Kidney (tissue), 14 donors: Measurements from ENCODE around the gene P4HTM. TPM values are rescaled to one million over a fixed set of nuclear protein-coding genes. Genes with fewer than 3 reads are reported as not detected.

Experiments used
- DNase-seq, 5 donors: peaks; one replicate each; pipeline ENCODE4 v3.0.0-alpha.2; 2013 to 2020
- FAIRE-seq: peaks from 2 replicates; lab custom pipeline; 2012; peaks lifted over from hg19 to GRCh38; lab: Jason Lieb, UNC
- H3K27ac ChIP-seq, 2 donors: one replicate each; pipeline ENCODE4 v1.7.0; 2013; ENCODE audit warnings: low read depth in 2 of 2, low read length in 2 of 2, inconsistent platforms in 1 of 2
- H3K27me3 ChIP-seq: one replicate; pipeline ENCODE4 v1.7.1; 2013; ENCODE audit warnings: low read length, inconsistent platforms; ENCODE audit not compliant: control insufficient read depth, insufficient read depth
- H3K36me3 ChIP-seq, 3 donors: one replicate each; pipeline versions ENCODE4 v1.7.0 to v1.7.1; 2013; ENCODE audit warnings: low read length in 3 of 3, control low read depth in 1 of 3, inconsistent platforms in 1 of 3; ENCODE audit not compliant: insufficient read depth in 3 of 3, control insufficient read depth in 2 of 3
- H3K4me1 ChIP-seq, 3 donors: one replicate each; pipeline versions ENCODE4 v1.7.0 to v1.7.1; 2013; ENCODE audit warnings: low read length in 3 of 3, inconsistent platforms in 1 of 3, low read depth in 1 of 3; ENCODE audit not compliant: control insufficient read depth in 2 of 3, insufficient read depth in 2 of 3
- H3K4me3 ChIP-seq, 3 donors: one replicate each; pipeline versions ENCODE4 v1.7.0 to v1.8.1; 2013; ENCODE audit warnings: low read length in 3 of 3, control low read depth in 1 of 3, inconsistent platforms in 1 of 3
- H3K9ac ChIP-seq, 3 donors: one replicate each; pipeline versions ENCODE4 v1.7.0 to v1.7.1; 2013; ENCODE audit warnings: low read length in 3 of 3, control low read depth in 1 of 3, inconsistent platforms in 1 of 3
- H3K9me3 ChIP-seq, 3 donors: one replicate each; pipeline versions ENCODE4 v1.7.0 to v1.7.1; 2013; ENCODE audit warnings: low read length in 3 of 3, control low read depth in 1 of 3, inconsistent platforms in 1 of 3; ENCODE audit not compliant: control insufficient read depth in 2 of 3, insufficient read depth in 1 of 3
- intact Hi-C: fragments of 100-400 bp; cut with DNase I; formaldehyde crosslinking; loops from one replicate; pipeline ENCODE4 v1.11.1; 2022
- polyA plus RNA-seq: library from polyadenylated mRNA; stranded (reverse); fragments of 350-450 nt; fragmentation: Illumina TruSeq; extraction: RNeasy Lipid Tissue Mini Kit (QIAGEN cat#74804); gene quantifications from one replicate; pipeline ENCODE4 v1.2.3, GENCODE V29; 2014; ENCODE audit warnings: low read depth, low replicate concordance; ENCODE audit not compliant: insufficient read depth
- total RNA-seq: library from RNA; stranded (reverse); fragmentation: NEBNext Ultra II Directional; extraction: Animal tissue kit (Norgen Biotek cat#: 25700); gene quantifications from one replicate; pipeline ENCODE4 v1.2.1, GENCODE V29; 2021
- TF ChIP-seq, protein P1 (sequence below): IDR thresholded peaks from 3 replicates; pipeline ENCODE4 v1.5.1; 2012; ENCODE audit warnings: mild to moderate bottlenecking, moderate library complexity, borderline replicate concordance; ENCODE audit not compliant: insufficient read depth; ENCODE audit errors: extremely low read depth
- donor health status: control.
- donor health status: control.
- donor health status: control.
- donor health status: control.
- donor health status: control.
- donor health status: DM: yes; HTN: yes; CAD: no.
- donor health status: Normal renal cell carcinoma (clear cell type).

P4HTM gene
- total and polyA plus RNA-seq, 2 donors from 2014 or later, result 63.7 to 72.6 TPM

DNA sequence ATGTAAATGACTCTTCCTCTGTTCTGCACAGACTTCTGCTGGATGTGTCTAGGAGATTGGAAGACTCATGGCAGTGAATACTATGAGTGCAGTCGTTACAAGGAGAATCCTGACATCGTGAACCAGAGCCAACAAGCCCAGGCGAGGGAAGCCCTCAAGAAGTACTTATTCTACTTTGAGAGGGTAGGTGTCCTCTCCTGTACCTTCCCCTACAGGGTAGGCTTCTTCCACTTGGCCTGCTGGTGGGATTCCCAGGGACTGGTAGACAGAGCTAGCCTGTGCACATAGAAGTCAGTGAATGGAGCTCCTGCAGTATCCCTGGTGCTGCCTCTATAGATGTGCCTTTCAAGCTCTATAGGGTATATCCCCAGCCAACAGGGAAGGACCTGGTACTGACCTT, 10.6 kb upstream of the P4HTM start:
- intact Hi-C loops, result no loop called here
- no peaks in the 10 kb centered on the region for H3K4me1 ChIP-seq
- no peak overlapping the region for H3K9ac ChIP-seq
- TF ChIP-seq, protein P1, sequence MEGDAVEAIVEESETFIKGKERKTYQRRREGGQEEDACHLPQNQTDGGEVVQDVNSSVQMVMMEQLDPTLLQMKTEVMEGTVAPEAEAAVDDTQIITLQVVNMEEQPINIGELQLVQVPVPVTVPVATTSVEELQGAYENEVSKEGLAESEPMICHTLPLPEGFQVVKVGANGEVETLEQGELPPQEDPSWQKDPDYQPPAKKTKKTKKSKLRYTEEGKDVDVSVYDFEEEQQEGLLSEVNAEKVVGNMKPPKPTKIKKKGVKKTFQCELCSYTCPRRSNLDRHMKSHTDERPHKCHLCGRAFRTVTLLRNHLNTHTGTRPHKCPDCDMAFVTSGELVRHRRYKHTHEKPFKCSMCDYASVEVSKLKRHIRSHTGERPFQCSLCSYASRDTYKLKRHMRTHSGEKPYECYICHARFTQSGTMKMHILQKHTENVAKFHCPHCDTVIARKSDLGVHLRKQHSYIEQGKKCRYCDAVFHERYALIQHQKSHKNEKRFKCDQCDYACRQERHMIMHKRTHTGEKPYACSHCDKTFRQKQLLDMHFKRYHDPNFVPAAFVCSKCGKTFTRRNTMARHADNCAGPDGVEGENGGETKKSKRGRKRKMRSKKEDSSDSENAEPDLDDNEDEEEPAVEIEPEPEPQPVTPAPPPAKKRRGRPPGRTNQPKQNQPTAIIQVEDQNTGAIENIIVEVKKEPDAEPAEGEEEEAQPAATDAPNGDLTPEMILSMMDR, result no peak
- no peak overlapping the region for H3K27ac ChIP-seq
- H3K36me3 ChIP-seq, result peaks cover 16 to 67% (median 39%) of the 10 kb centered on the region in 3 donors
- no peaks in the 10 kb centered on the region for H3K9me3 ChIP-seq
- H3K4me3 ChIP-seq, result no peak overlapping the region
- no peak for FAIRE-seq
- H3K27me3 ChIP-seq, result no peaks in the 10 kb centered on the region
- DNase-seq, result no peak

- intact Hi-C loops, result no loop called here
- Histone ChIP-seq H3K27ac (no peak overlapping the region), H3K4me3 (no peak overlapping the region), H3K4me1 (no peaks in the 10 kb centered on the region), H3K27me3 (no peaks in the 10 kb centered on the region), H3K9ac (no peak overlapping the region), H3K9me3 (no peaks in the 10 kb centered on the region), H3K36me3 (peaks cover 13 to 65% (median 36%) of the 10 kb centered on the region in 3 donors)
- FAIRE-seq (no peak), DNase-seq (no peak)
- TF ChIP-seq, protein P1, result no peak
Measured at GRCh38 chr3:48980295-48980694, 9.7 kb upstream of the P4HTM start.

DNA sequence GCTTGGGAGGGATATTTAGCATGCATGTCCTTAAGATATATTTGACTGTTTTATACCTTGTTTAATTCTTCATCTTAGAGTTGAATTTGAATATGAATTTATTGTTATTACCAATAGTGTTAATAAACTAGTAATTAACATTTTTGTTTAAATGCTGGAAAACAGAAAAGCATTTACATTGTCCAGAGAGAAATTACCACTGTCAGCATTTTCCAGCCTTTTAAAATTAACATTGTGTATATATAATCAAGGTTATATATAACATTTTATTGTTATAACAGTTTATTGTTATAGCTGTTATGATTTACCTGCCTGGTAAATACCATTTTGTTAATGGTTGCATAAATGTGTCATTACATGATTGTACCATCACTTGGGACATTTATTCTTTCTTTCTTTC, 8.0 kb upstream of the P4HTM start:
- no peaks in the 10 kb centered on the region for H3K9me3 ChIP-seq
- TF ChIP-seq, protein P1, result no peak
- no peaks in the 10 kb centered on the region for H3K27me3 ChIP-seq
- H3K27ac ChIP-seq, result no peak overlapping the region
- DNase-seq (no peak), FAIRE-seq (no peak)
- intact Hi-C loops, result no loop called here
- H3K36me3 ChIP-seq, result peaks cover 13 to 57% (median 39%) of the 10 kb centered on the region in 3 donors
- no peak overlapping the region for H3K4me3 ChIP-seq
- H3K4me1 ChIP-seq, result no peaks in the 10 kb centered on the region
- H3K9ac ChIP-seq, result no peak overlapping the region

DNA sequence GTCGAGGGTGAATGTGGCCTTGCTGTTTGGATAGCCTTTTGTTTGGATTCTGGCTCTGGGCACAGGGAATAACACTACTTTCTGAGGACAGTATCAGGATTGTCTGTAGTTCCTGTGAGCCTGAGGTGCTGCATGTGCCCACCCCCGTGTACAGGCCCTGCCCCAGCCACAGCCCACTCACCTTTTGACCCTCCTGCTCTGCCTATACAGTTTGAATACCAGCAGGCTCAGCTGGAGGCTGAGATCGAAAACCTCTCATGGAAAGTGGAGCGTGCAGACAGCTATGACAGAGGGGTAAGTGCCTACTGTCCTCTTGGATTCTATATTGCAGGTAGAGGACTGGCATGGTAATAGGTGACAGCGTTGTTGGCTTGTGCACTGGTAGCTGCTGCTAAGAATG, 7.4 kb upstream of the P4HTM start:
- intact Hi-C loops, result no loop called here
- Histone ChIP-seq H3K27ac (no peak overlapping the region), H3K36me3 (peaks cover 13 to 54% (median 39%) of the 10 kb centered on the region in 3 donors), H3K9ac (no peak overlapping the region), H3K27me3 (no peaks in the 10 kb centered on the region), H3K4me1 (no peaks in the 10 kb centered on the region), H3K9me3 (no peaks in the 10 kb centered on the region), H3K4me3 (no peak overlapping the region)
- FAIRE-seq (no peak), DNase-seq (no peak)
- TF ChIP-seq, protein P1, result no peak
